KMS-11 (cell line): ENCODE results near the gene POLR1E.

ENCODE experiments used
- H2AFZ ChIP-seq: fragments of 200-600 bp; sonication (generic); 2 replicates; pipeline ENCODE4 v1.6.1; 2016; ENCODE audit warnings: antibody characterized with exemption, mixed run types, low read depth
- H3K27ac ChIP-seq: fragments of 200-600 bp; sonication (generic); 2 replicates; pipeline ENCODE4 v1.6.1; 2016; ENCODE audit warnings: mild to moderate bottlenecking, mixed run types
- H3K27me3 ChIP-seq: fragments of 200-600 bp; sonication (generic); 2 replicates; pipeline ENCODE4 v1.6.1; 2017; ENCODE audit warnings: mild to moderate bottlenecking, low read depth, mixed run types, moderate library complexity; ENCODE audit not compliant: insufficient read depth
- H3K36me3 ChIP-seq: fragments of 200-600 bp; sonication (generic); 2 replicates; pipeline ENCODE4 v1.6.1; 2017; ENCODE audit warnings: mild to moderate bottlenecking, mixed run types; ENCODE audit not compliant: insufficient read depth
- H3K4me1 ChIP-seq: fragments of 200-600 bp; sonication (generic); 2 replicates; pipeline ENCODE4 v1.6.1; 2016; ENCODE audit warnings: mild to moderate bottlenecking, low read depth, mixed run types; ENCODE audit not compliant: poor library complexity, severe bottlenecking
- H3K4me2 ChIP-seq: fragments of 200-600 bp; sonication (generic); 2 replicates; pipeline ENCODE4 v1.7.0; 2016; ENCODE audit warnings: mild to moderate bottlenecking, mixed run types
- H3K4me3 ChIP-seq: fragments of 200-600 bp; sonication (generic); IDR thresholded peaks from 2 replicates; pipeline ENCODE4 v1.6.1; 2017; ENCODE audit warnings: low read depth, low read length, mixed read lengths; ENCODE audit not compliant: insufficient read depth
- H3K79me2 ChIP-seq: fragments of 200-600 bp; sonication (generic); 2 replicates; pipeline ENCODE4 v1.6.1; 2016; ENCODE audit warnings: low read depth, mixed run types; ENCODE audit not compliant: insufficient read depth
- H3K9ac ChIP-seq: fragments of 200-600 bp; sonication (generic); 2 replicates; pipeline ENCODE4 v1.6.1; 2016; ENCODE audit warnings: mild to moderate bottlenecking, mixed run types
- H4K20me1 ChIP-seq: fragments of 200-600 bp; sonication (generic); 2 replicates; pipeline ENCODE4 v1.6.1; 2016; ENCODE audit warnings: mild to moderate bottlenecking, mixed run types; ENCODE audit not compliant: insufficient read depth
- TF ChIP-seq, protein P1 (sequence below): fragments of 200-600 bp; sonication (generic); conservative IDR thresholded peaks from 2 replicates; pipeline ENCODE4 v1.6.1; 2017; ENCODE audit warnings: low read depth, mild to moderate bottlenecking, antibody characterized with exemption, low read length, moderate library complexity, mixed read lengths

The POLR1E gene

DNA sequence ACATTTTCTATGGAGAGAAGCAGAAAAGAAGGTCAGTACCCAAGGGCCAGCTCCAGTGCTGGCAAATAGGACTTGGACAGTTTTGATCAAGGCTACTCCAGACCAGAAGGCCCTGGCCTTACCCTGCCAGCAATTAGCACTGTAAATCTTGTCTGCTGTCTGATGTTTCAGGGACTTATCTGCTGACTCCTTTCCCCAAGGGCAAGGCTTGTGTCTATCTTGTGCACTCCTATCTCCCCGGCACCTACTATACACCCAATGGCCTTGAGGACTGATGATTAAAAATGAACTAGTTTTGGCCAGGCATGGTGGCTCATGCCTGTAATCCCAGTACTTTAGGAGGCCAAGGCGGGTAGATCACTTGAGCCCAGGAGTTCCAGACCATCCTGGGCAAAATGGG, 37.2 kb downstream of the POLR1E start:
- Histone ChIP-seq H3K27me3 (no peaks in the 10 kb centered on the region), H3K36me3 (no peaks in the 10 kb centered on the region), H3K4me3 (no peak overlapping the region), H3K79me2 (no peaks in the 10 kb centered on the region), H3K9ac (no peak overlapping the region), H2AFZ (no peak overlapping the region), H3K27ac (no peak overlapping the region), H3K4me2 (no peak overlapping the region), H3K4me1 (peaks cover 11% of the 10 kb centered on the region), H4K20me1 (no peaks in the 10 kb centered on the region)
- TF ChIP-seq, protein P1, sequence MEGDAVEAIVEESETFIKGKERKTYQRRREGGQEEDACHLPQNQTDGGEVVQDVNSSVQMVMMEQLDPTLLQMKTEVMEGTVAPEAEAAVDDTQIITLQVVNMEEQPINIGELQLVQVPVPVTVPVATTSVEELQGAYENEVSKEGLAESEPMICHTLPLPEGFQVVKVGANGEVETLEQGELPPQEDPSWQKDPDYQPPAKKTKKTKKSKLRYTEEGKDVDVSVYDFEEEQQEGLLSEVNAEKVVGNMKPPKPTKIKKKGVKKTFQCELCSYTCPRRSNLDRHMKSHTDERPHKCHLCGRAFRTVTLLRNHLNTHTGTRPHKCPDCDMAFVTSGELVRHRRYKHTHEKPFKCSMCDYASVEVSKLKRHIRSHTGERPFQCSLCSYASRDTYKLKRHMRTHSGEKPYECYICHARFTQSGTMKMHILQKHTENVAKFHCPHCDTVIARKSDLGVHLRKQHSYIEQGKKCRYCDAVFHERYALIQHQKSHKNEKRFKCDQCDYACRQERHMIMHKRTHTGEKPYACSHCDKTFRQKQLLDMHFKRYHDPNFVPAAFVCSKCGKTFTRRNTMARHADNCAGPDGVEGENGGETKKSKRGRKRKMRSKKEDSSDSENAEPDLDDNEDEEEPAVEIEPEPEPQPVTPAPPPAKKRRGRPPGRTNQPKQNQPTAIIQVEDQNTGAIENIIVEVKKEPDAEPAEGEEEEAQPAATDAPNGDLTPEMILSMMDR = no peak

DNA sequence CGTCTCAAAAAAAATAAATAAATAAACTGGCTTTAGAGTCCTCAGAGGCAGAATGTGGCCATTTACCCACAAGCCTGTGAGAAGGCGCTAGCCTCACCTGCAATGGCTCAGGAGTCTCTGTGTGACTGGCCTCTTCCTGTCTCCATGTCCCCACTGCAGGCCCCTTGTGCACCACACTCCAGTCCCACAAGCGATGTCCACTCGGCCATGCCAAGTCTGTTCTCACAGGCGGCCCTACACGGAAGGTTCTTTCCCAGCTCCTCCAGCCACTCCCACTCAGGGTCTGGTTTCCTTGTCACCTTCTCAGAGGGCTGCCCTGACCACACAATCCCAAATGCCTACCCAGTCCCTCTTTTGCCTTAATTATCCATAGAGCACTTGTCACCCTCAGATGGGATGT, 38.2 kb downstream of the POLR1E start:
- no peak overlapping the region for H2AFZ ChIP-seq
- TF ChIP-seq, protein P1 = no peak
- H3K4me2 ChIP-seq = no peak overlapping the region
- no peaks in the 10 kb centered on the region for H3K79me2 ChIP-seq
- no peak overlapping the region for H3K4me3 ChIP-seq
- H3K27ac ChIP-seq = no peak overlapping the region
- peaks cover 21% of the 10 kb centered on the region for H3K4me1 ChIP-seq
- H4K20me1 ChIP-seq = no peaks in the 10 kb centered on the region
- H3K9ac ChIP-seq = no peak overlapping the region
- H3K27me3 ChIP-seq = no peaks in the 10 kb centered on the region
- no peaks in the 10 kb centered on the region for H3K36me3 ChIP-seq

DNA sequence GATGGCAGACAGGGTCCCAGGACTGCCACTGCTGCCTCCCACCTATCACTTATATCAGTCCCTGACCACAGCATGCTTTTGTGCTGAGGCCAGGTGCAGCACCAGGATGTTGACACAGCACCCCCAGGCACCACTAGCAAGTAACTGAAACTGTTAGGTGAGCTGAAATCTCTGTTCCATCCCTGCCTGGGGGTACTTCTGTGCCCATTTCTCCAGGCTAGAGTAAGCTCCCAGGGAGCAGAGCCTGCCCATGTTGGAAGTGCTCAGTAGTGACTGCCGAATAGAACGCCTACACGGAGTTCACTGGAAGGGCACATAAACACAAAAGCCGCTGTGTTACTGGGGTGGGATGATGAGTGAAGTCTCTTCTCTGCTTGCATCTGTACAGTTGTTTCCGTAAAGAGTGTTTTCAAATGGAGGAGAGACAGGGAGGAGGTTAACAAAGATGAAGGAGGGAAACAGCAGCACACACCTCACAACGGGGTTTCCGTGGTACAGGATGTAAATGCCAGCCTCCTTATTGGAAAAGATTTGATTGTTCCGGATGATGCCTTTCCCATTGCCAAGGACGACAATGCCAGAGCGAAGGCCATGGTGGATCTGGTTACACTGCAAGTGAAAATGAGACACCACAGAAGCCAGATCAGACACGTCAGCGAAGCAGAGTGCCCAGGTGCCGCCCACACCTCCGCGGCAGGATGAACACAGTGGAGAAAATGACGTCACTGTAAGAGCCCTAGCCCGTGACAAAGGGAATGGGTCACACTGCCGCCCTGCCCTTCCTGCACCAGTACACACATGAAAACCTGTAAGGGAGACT, 43.1 kb downstream of the POLR1E start:
- TF ChIP-seq, protein P1 = no peak
- Histone ChIP-seq H3K4me1 (peaks cover 29% of the 10 kb centered on the region), H3K4me2 (peak overlapping the region; percentile 80), H3K27ac (peak overlapping the region; percentile 95), H3K27me3 (no peaks in the 10 kb centered on the region), H2AFZ (peak overlapping the region; percentile 56; the same call in 1 of the 2 replicates), H3K9ac (peak overlapping the region; percentile 74), H3K79me2 (no peaks in the 10 kb centered on the region), H3K4me3 (no peak overlapping the region), H4K20me1 (no peaks in the 10 kb centered on the region), H3K36me3 (no peaks in the 10 kb centered on the region)

DNA sequence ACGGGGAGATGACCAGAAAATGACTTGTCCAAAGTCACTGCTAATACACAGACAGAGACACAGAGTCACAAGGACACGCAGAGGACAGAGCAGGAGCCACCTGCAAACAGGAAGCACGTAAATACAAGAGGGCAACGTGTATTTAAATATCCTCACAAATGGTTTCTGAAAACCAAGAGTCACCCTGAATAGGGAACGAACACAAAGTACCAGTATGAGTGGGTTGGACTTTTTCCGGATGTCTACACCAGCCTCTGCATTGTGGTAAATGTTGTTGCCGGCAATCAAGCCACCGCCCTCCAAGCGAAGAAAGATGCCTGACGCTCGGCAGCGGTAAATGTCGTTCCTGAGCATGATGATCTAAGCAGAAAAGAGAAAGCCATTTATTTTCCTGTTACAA, 46.0 kb downstream of the POLR1E start:
- no peak overlapping the region for H3K27ac ChIP-seq
- no peaks in the 10 kb centered on the region for H3K27me3 ChIP-seq
- no peak overlapping the region for H3K4me2 ChIP-seq
- H3K36me3 ChIP-seq = no peaks in the 10 kb centered on the region
- no peak overlapping the region for H3K9ac ChIP-seq
- H4K20me1 ChIP-seq = no peaks in the 10 kb centered on the region
- no peak overlapping the region for H3K4me3 ChIP-seq
- H3K4me1 ChIP-seq = peaks cover 29% of the 10 kb centered on the region
- TF ChIP-seq, protein P1 = no peak
- H2AFZ ChIP-seq = no peak overlapping the region
- no peaks in the 10 kb centered on the region for H3K79me2 ChIP-seq
